Pancreas (tissue), 10 donors: ENCODE results near the gene SLC4A2. TPM values are rescaled to one million over a fixed set of nuclear protein-coding genes. Genes with fewer than 3 reads are reported as not detected.
A peak's percentile ranks its signal among the peaks of the same experiment; 100 is the strongest.

Source experiments
- ATAC-seq, 4 donors: fragments of 200-7000 bp; cut with Tn5 transposase; one replicate each; pipeline versions ENCODE4 v1.8.0 to v1.9.1; 2020; ENCODE audit warnings: mild to moderate bottlenecking in 4 of 4, moderate library complexity in 4 of 4
- DNase-seq, 6 donors: peaks; one replicate each; pipeline ENCODE4 v3.0.0-alpha.2; 2020
- FAIRE-seq: peaks from 2 replicates; lab custom pipeline; 2012; peaks lifted over from hg19 to GRCh38; lab: Jason Lieb, UNC
- H3K27ac ChIP-seq, 4 donors: fragments of 200-600 bp; sonication (generic); 1 replicate in 3 of 4; 2 replicates in 1 of 4; pipeline versions ENCODE4 v1.5.0 to v1.8.0; 2020
- H3K27me3 ChIP-seq, 4 donors: fragments of 200-600 bp; one replicate each; pipeline ENCODE4 v1.8.0; 2021
- H3K36me3 ChIP-seq, 3 donors: fragments of 200-600 bp; sonication (generic) in 1 of 3; one replicate each; pipeline versions ENCODE4 v1.5.0 to v1.8.0; 2020 to 2021
- H3K4me1 ChIP-seq, 3 donors: fragments of 200-600 bp; one replicate each; pipeline ENCODE4 v1.8.0; 2021
- H3K4me3 ChIP-seq, 4 donors: fragments of 200-600 bp; sonication (generic) in 2 of 4; one replicate each; pipeline versions ENCODE4 v1.5.0 to v1.8.0; 2020 to 2021
- H3K9me3 ChIP-seq, 4 donors: fragments of 200-600 bp; one replicate each; pipeline ENCODE4 v1.8.0; 2021
- CTCF ChIP-seq, 4 donors: fragments of 200-600 bp; sonication (generic) in 3 of 4; IDR thresholded peaks; one replicate each; pipeline versions ENCODE4 v1.5.0 to v1.8.0; 2021; ENCODE audit warnings: antibody characterized with exemption in 4 of 4
- WGBS, 2 donors: extraction: QIAGEN DNeasy Blood & Tissue Kit; methylation state at CpG; one replicate each; pipeline ENCODE4 v1.1.7; 2013; 5-methylcytosine and 5-hydroxymethylcytosine counted together
- intact Hi-C, 3 donors: fragments of 100-400 bp; cut with DNase I; formaldehyde crosslinking; loops; one replicate each; pipeline versions ENCODE4 v1.11.1 to v1.14.2; 2022
- polyA plus RNA-seq, 2 donors: library from polyadenylated mRNA; stranded (reverse); fragments of 200-250 nt; gene quantifications; one replicate each; pipeline ENCODE4 v1.2.3, GENCODE V29; 2013
- total RNA-seq, 6 donors: library from RNA; stranded (reverse); fragmentation: NEBNext Ultra II Directional in 4 of 6; extraction: Animal tissue kit (Norgen Biotek cat#: 25700) in 4 of 6; gene quantifications; one replicate each; pipeline versions ENCODE4 v1.2.1 to v1.2.4, GENCODE V29; 2021 to 2023
- donor health status: healthy with polysubstance abuse.
- donor health status: DM: no; HTN: no; CAD: no; lungs with moderate emphysema.
- donor health status: DM: no; HTN: no; CAD: no.
- donor health status: control.
- donor health status: control.
- donor health status: Bipolar disorder and iron deficiency.
- donor health status: DM: yes; HTN: yes; CAD: no.
- donor health status: DM: no; HTN: no; CAD: no.
- donor health status: DM: no; HTN: no; CAD: no.
- donor health status: DM: yes; HTN: yes; CAD: no.

SLC4A2 gene
- total and polyA plus RNA-seq, 8 donors = 69.2 to 211 (median 87.2) TPM

- H3K27ac ChIP-seq = peak within 1 kb of the TSS; percentile 76 to 93 (median 85)
- no peak for TF ChIP-seq CTCF (IDR thresholded peaks at IDR 0.05)
- FAIRE-seq (no peak), DNase-seq (peak; percentile 91 to 95 (median 93)), ATAC-seq (peak; percentile 53 to 71 (median 65))
- peaks cover 23 to 45% (median 26%) of the 10 kb centered on the region in 3 donors for H3K4me1 ChIP-seq
- H3K36me3 ChIP-seq = no peaks in the 10 kb centered on the region
- intact Hi-C loops = no loop called here
- no peaks in the 10 kb centered on the region for H3K27me3 ChIP-seq
- no peaks in the 10 kb centered on the region for H3K9me3 ChIP-seq
- H3K4me3 ChIP-seq = peak within 1 kb of the TSS; percentile 74 to 79 (median 76)
- WGBS, 2 donors = 1% methylated on average over 34 to 84 of the region's 84 CpGs
These were observed 26.6 kb downstream of the SLC4A2 start, which contains the start of gene AGAP3 for GRCh38 chr7:151085691-151086620. Gene AGAP3 (plus strand): TSS chr7:151086475. CDS start chr7:151086742, 267 bp downstream.

DNA sequence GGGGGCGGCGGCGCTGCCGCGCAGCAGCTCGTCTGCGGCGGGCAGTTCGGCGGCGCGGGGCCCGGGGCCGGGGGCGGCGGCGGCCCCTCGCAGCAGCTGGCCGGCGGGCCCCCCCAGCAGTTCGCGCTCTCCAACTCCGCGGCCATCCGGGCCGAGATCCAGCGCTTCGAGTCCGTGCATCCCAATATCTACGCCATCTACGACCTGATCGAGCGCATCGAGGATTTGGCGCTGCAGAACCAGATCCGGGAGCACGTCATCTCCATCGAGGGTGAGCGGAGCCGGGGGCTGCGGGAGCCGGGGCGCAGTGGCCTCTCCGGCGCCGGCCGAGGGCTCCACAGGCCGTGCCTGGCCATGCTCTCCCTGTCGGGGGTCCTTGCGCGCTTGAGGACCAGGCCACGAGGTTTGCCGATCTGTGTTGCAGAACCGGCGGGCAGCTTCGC is 27.4 kb downstream of the SLC4A2 start:
- ATAC-seq (no peak), DNase-seq (peak in 3 of 6 donors; percentile 51 to 73 (median 61)), FAIRE-seq (no peak)
- Histone ChIP-seq H3K27me3 (no peaks in the 10 kb centered on the region), H3K4me3 (peak overlapping the region; percentile 74 to 79 (median 76)), H3K27ac (peak overlapping the region; percentile 76 to 85 (median 81)), H3K36me3 (no peaks in the 10 kb centered on the region), H3K4me1 (peaks cover 23 to 42% (median 25%) of the 10 kb centered on the region in 3 donors), H3K9me3 (no peaks in the 10 kb centered on the region)
- no peak for TF ChIP-seq CTCF (IDR thresholded peaks at IDR 0.05)
- intact Hi-C loops = no loop called here
- WGBS, 2 donors = 0% methylated on average over 43 to 54 of the region's 56 CpGs

DNA sequence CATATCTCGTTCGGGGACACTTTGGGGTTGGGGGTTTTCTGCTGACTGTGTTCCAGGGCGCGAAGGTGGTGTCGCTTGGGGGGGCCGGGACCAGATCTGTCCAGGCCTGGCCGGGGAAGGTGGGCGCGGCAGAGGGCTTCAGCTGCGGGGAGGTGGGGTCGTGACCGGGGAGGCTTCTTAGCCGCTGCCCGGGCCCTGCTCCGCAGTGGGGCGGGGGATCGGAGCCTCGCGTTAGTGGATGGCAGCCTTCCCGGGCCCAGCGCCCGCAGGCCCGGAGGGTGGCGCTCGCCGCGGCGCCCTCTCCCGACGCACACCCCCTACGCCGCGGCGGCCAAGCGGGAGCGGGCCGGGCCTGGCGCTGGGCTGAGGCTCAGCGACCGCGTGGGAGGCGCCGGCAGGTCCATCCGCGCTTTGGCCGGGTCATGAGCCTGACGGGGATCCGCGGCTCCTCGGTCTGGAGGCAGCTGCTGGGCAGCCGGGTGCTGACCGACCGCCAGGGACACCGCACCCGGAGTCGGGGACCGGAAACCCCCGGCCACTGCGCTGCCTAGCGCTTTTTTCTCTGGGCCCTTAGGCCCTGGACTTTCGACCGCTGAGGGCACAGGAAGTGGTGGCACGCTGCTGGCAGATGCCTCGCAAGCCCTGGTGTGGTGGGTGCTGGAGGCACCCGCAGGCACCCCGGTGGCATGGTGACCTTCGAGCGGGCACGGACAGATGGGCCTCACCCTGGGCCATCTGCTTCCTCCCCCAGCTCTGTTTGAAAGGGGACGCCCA is 28.0 kb downstream of the SLC4A2 start:
- intact Hi-C loops = no loop called here
- no peaks in the 10 kb centered on the region for H3K27me3 ChIP-seq
- FAIRE-seq (no peak), ATAC-seq (peak; percentile 48 to 61 (median 54)), DNase-seq (peak; percentile 65 to 91 (median 82))
- 1% methylated on average over 59 to 70 of the region's 70 CpGs for WGBS, 2 donors
- peak in 3 of 4 donors; percentile 14 to 35 (median 25) for TF ChIP-seq CTCF (IDR thresholded peaks at IDR 0.05)
- no peaks in the 10 kb centered on the region for H3K36me3 ChIP-seq
- no peaks in the 10 kb centered on the region for H3K9me3 ChIP-seq
- H3K4me3 ChIP-seq = peak overlapping the region; percentile 74 to 79 (median 76)
- H3K4me1 ChIP-seq = peaks cover 17 to 36% (median 19%) of the 10 kb centered on the region in 3 donors
- H3K27ac ChIP-seq = peak overlapping the region; percentile 76 to 85 (median 81)

DNA sequence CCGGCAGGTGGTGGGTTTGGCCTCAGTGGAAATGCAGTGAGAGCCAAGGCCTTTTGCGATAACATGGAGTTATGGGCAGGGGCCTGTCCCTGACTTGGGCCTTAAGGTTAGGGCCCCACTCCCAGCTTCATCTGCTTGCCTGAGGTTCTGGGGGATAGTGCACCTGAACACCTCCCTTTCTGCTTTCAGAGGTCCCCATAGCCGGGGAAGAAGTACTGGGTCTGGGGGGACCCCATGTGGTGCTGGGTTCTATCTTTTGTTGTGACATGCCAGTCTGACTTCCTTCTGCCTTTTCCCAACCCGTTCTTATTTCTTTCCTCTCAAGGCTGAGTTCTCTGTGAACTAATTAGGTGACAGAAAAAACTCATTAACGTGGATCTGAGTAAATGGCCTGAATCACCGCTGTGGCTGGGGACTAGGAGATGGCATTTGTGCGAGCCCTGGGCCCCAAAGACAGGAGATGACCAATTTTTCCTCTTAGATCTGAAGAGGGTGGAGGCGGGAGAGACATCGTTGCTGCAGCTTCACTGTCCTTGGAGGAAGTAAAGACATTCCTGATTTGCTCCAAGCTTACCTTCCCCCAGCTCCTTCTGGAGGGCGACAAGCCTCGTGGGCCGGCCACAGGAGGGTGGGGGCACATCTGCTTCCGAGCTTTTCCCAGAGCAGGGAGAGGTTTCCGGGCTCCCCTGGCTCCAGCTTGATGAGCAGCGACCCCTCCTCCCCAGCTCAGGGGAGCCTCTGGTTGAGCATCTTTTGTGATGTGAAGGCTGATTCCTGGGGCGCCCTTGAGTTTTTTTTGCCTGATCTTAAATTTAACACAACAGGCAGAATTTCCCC is 28.8 kb downstream of the SLC4A2 start:
- no peak for ATAC-seq
- Histone ChIP-seq H3K9me3 (no peaks in the 10 kb centered on the region), H3K4me1 (peaks cover 16 to 33% (median 19%) of the 10 kb centered on the region in 3 donors), H3K4me3 (peak overlapping the region; percentile 74 to 79 (median 76)), H3K36me3 (no peaks in the 10 kb centered on the region), H3K27me3 (no peaks in the 10 kb centered on the region), H3K27ac (peak overlapping the region; percentile 76 to 85 (median 81))
- FAIRE-seq = no peak
- intact Hi-C loops = no loop called here
- TF ChIP-seq CTCF (IDR thresholded peaks at IDR 0.05) = no peak
- WGBS, 2 donors = 31 to 34% methylated on average over 16 of the region's 16 CpGs
- peak in 1 of 6 donors; percentile 40 for DNase-seq
